Activated T-cell treated with anti-CD3 and anti-CD28 coated beads for 24 hours (primary cell): ENCODE data around the gene TTLL6.
"Not testable (repeated sequence)": the region's sequence is repeated elsewhere in the genome, so short reads cannot be mapped to it uniquely, and the experiment has no call there.

ENCODE experiments used
- DNase-seq: peaks from one replicate; pipeline ENCODE4 v3.0.0-alpha.2; 2020; ENCODE audit warnings: low read depth

The TTLL6 gene

GRCh38 chr17:48722915-48723422, 94.1 kb downstream of the TTLL6 start, which contains the start of gene PRAC2:
TSS of gene PRAC2 (plus strand) at chr17:48723185. CDS start at chr17:48724411, 1,226 bp downstream.
- no peak for DNase-seq

- no peak for DNase-seq
Observed at GRCh38 chr17:48722201-48722907, 94.7 kb downstream of the TTLL6 start, which contains the start of gene PRAC1. TSS of gene PRAC1 (minus strand) at chr17:48722518. CDS start at chr17:48722392, 126 bp downstream.

GRCh38 chr17:48721009-48721402, 96.0 kb downstream of the TTLL6 start:
- DNase-seq: no peak

GRCh38 chr17:48720266-48721008, 96.6 kb downstream of the TTLL6 start:
- no peak for DNase-seq

- DNase-seq: no peak
Observed at GRCh38 chr17:48719642-48720265, 97.3 kb downstream of the TTLL6 start.

- no peak for DNase-seq
Observed at GRCh38 chr17:48718761-48719641, 98.0 kb downstream of the TTLL6 start.

GRCh38 chr17:48718227-48718760, 98.7 kb downstream of the TTLL6 start:
- no peak for DNase-seq

GRCh38 chr17:48717367-48718226, 99.4 kb downstream of the TTLL6 start:
- DNase-seq: no peak

GRCh38 chr17:48716549-48716948, 100.5 kb downstream of the TTLL6 start:
- not testable (repeated sequence) for DNase-seq

- no peak for DNase-seq
Observed at GRCh38 chr17:48715496-48716399, 101.3 kb downstream of the TTLL6 start.
